HCT116 (cell line): ENCODE results near the gene CISH.

ENCODE experiments used
- POLR2AphosphoS5 ChIP-seq: IDR thresholded peaks from 2 replicates; pipeline ENCODE4 v1.6.1; 2011; ENCODE audit warnings: mild to moderate bottlenecking, low read depth, low read length, moderate library complexity
- TF ChIP-seq, protein P1 (sequence below), 3 experiments: fragments of 200-600 bp in 1 of 3; sonication (generic) in 1 of 3; IDR thresholded peaks in 2 of 3; conservative IDR thresholded peaks in 1 of 3; 2 replicates each; pipeline ENCODE4 v1.5.1; 2012 to 2017; ENCODE audit warnings: low read depth in 2 of 3, low read length in 2 of 3, antibody characterized with exemption in 1 of 3, borderline replicate concordance in 1 of 3, control low read depth in 1 of 3, mild to moderate bottlenecking in 1 of 3, mixed read lengths in 1 of 3, mixed run types in 1 of 3, moderate library complexity in 1 of 3; ENCODE audit not compliant: insufficient read depth in 1 of 3

GRCh38 chr3:50612234-50612882 lies 784 bp upstream of the CISH start:
- no peak for TF ChIP-seq POLR2AphosphoS5
- TF ChIP-seq, protein P1, sequence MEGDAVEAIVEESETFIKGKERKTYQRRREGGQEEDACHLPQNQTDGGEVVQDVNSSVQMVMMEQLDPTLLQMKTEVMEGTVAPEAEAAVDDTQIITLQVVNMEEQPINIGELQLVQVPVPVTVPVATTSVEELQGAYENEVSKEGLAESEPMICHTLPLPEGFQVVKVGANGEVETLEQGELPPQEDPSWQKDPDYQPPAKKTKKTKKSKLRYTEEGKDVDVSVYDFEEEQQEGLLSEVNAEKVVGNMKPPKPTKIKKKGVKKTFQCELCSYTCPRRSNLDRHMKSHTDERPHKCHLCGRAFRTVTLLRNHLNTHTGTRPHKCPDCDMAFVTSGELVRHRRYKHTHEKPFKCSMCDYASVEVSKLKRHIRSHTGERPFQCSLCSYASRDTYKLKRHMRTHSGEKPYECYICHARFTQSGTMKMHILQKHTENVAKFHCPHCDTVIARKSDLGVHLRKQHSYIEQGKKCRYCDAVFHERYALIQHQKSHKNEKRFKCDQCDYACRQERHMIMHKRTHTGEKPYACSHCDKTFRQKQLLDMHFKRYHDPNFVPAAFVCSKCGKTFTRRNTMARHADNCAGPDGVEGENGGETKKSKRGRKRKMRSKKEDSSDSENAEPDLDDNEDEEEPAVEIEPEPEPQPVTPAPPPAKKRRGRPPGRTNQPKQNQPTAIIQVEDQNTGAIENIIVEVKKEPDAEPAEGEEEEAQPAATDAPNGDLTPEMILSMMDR (IDR thresholded peaks at IDR 0.05 in 2 of 3, conservative IDR thresholded peaks at IDR 0.05 in 1 of 3; ENCODE audit: borderline replicate concordance in 1 of 3, insufficient read depth in 1 of 3, low read depth in 2 of 3, low read length in 2 of 3), result no peak
